CD4-positive, alpha-beta T cell treated with Interleukin-4 for 4 hours (primary cell): Measurements from ENCODE around the gene TMEM121B.

Experiments
- DNase-seq: peaks from one replicate; pipeline ENCODE4 v3.0.0-alpha.2; 2020

The TMEM121B gene

GRCh38 chr22:17109113-17109865, 11.9 kb downstream of the TMEM121B start:
- DNase-seq: no peak

DNA sequence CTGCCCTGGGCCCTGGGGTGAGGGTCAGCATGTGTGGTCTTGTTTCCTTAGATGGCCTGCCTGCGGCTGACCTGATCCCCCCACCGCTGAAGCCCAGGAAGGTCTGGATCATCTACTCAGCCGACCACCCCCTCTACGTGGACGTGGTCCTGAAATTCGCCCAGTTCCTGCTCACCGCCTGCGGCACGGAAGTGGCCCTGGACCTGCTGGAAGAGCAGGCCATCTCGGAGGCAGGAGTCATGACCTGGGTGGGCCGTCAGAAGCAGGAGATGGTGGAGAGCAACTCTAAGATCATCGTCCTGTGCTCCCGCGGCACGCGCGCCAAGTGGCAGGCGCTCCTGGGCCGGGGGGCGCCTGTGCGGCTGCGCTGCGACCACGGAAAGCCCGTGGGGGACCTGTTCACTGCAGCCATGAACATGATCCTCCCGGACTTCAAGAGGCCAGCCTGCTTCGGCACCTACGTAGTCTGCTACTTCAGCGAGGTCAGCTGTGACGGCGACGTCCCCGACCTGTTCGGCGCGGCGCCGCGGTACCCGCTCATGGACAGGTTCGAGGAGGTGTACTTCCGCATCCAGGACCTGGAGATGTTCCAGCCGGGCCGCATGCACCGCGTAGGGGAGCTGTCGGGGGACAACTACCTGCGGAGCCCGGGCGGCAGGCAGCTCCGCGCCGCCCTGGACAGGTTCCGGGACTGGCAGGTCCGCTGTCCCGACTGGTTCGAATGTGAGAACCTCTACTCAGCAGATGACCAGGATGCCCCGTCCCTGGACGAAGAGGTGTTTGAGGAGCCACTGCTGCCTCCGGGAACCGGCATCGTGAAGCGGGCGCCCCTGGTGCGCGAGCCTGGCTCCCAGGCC, 12.7 kb downstream of the TMEM121B start:
- DNase-seq: no peak

DNA sequence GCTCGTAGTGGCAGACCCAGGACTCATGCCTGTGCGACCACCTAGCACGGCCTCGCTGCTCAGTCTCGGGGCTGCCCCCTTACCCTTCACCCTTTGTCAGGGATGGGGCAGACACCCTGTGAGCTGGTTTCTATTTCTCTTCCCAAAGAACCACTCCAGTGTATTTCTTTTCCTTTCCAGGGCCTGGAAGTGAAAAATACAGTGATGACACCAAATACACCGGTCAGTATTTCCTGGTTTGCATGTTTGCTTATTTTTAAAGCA, 13.7 kb downstream of the TMEM121B start:
- no peak for DNase-seq

DNA sequence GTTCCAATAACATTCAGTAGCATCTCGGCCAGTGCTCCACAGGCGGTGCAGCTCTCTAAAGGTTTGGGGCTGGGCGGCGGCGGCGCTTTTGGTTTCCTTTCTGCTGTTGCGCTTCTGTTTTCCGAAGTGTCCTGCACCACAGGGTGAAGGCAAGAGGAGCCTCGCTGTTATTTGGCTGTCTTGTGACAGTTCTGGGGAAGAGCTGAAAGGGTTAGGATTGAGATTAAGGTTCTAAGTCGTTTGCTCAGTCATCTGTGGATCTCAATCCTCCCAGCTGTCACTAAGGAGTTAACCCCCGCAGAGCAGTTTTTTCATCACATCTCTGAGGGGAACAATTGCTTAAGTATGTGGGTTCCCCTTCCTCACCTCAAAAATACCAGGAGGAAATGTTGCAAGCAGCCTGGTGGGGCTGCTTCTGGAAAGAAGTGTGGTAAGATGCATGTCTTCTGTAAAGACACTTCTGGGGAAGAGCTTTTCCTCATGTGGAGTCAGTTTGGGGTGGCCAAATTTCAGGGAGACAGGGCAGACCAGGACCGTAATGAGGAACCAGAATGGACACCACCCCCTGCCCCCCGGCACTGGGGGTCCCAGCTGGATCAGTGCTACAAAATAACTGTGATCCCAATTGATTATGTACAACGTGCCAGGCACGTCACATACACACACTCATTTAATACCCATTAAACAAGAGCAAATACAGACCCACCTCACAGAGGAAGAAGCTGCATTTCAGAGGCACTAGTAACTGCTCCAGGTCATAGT, 14.2 kb downstream of the TMEM121B start:
- peak; percentile 20 for DNase-seq

DNA sequence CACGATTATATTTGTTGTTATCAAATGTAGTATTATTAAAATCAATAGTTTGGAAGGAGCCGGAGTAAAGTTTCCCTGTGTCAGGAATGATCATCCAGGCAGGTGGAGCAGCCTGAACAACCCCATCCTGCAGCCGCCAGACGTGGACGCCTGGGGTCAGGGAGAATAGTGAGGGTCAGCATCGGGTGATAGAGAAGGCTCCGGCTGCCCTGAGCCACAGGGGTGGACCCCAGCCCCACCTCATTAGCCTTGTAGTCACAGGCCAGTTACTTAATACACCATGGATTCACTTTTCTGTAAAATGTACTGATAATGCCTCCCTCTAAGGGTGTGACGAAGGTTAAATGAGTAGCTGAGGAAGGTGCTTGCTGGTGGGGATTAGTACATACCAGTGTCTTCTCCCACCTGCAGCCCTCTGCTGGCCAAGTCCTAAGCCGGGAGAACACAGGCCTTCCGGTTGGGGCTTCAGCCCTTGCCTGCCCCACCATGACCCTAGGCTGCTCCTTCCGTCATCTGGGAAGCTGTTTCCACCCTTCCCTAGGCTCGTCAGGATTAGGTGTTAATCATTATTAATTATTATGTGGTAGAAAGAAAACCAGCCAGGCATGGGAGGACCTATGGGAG, 14.9 kb downstream of the TMEM121B start:
- no peak for DNase-seq

GRCh38 chr22:17105143-17106129, 15.7 kb downstream of the TMEM121B start:
- no peak for DNase-seq

DNA sequence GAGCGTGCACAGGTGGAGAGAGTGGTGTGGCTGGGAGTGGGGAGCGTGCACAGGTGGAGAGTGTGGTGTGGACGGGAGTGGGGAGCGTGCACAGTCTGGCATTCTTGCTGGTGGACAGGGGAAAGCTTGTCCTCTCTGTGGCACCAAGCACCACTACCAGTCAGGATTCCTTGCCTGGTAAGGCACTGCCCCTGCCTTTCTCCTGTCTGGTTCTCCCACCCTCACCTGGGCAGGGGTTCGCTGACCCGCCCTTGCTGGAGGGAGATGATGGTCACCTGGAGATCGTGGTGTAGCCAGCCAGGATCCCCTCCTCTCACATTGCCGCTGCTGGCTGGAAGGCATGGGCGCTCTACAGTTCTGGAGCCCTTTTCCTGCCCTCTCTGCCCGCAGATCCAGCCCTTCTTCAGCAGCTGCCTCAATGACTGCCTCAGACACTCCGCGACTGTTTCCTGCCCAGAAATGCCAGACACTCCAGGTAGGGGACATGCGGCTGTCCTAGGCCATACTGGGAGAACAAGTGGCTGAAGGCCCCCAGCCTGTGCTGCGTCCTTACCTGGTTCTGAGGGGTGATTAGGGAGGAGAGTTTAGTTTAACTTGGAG, 16.7 kb downstream of the TMEM121B start:
- no peak for DNase-seq

GRCh38 chr22:17103351-17103750, 17.8 kb downstream of the TMEM121B start:
- DNase-seq: no peak

GRCh38 chr22:17102297-17102667, 18.9 kb downstream of the TMEM121B start:
- no peak for DNase-seq

DNA sequence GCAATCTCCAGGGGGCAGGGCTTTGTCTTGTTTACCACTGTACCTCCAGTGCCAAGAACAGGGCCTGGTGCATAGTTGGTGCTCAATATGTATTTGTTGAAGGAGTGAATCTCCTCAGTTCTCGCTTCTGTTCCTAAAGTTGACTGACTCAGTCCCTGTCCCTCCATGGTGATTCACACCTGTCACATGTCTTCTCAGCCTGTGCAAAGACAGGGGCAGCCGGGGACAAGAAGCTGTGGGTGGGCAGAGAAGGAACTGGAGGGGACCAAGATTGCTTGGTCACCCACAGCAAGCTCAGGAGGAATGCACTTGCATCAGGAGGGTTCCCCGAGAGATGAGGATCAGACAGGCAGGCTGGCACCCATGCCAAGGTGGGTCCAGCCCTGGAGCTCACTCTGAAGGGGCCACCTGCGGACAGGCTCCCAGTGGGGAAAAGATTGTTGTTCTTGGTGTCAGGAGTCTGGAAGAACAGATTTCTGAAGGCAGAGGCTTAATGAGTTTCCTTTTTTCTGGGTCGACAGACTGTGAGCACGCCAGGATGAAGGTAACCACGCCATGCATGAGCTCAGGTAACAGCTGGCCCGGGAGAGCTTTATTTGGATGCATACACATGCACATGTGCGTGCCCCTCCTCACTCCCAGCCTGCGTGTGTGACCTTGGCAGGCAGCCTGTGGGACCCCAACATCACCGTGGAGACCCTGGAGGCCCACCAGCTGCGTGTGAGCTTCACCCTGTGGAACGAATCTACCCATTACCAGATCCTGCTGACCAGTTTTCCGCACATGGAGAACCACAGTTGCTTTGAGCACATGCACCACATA, 19.5 kb downstream of the TMEM121B start:
- DNase-seq: no peak

GRCh38 chr22:17100621-17101020, 20.5 kb downstream of the TMEM121B start:
- no peak for DNase-seq

- peak; percentile 46 for DNase-seq
Measured at GRCh38 chr22:17098379-17098819, 22.8 kb downstream of the TMEM121B start.

DNA sequence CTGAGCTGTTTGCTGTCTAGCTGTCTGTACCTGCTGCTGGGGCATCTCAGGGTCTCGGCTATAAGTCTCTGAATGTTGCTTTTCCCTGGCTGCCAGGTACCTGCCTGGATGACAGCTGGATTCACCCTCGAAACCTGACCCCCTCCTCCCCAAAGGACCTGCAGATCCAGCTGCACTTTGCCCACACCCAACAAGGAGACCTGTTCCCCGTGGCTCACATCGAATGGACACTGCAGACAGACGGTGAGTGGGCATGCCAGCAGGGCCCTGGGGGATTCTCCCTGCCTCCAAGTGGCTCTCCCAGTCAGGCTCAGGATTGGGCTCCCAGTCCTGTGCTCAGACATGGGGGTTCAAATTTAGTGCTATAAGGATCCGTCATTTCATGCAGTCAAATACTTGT, 23.5 kb downstream of the TMEM121B start:
- DNase-seq: no peak

DNA sequence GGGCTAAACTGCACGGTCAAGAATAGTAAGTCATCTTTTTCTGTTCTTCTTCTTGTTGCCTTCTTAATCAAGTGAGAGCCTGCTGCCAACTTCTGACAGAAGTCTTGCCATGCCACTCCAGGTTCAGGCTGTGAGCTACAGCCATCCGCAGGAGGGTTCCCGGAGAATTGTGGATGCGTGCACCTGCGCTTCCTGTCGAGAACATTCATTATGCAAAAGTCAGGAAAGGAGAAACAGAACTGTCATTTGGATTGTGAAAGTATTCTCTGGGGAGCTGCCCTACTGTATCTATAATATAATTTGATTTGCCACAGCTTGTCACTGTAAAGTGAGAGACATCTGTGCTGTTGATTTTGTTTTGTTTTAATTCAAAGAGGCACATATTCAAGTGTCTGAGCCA, 24.1 kb downstream of the TMEM121B start:
- DNase-seq: no peak

- DNase-seq: no peak
Measured at GRCh38 chr22:17096071-17096470, 25.1 kb downstream of the TMEM121B start.

DNA sequence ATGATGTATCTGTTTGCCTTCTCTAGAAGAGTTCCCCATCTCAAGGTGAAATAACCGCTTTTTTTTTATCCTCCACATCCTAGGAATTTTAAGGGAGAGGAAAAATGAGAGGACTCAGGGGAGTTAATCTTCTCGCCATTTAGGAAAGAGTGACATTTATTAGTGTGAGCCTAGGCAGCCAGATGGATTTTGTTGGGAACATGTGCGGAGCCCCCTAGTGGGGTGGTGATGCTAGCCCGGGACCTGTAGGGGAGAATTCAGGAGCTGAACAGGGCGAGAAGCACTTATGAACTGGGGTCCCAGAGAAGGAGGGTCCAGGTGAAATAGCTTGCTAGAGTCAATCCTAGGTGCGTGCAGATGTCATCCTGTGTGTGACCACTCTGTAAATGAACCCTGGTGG, 25.6 kb downstream of the TMEM121B start:
- no peak for DNase-seq

DNA sequence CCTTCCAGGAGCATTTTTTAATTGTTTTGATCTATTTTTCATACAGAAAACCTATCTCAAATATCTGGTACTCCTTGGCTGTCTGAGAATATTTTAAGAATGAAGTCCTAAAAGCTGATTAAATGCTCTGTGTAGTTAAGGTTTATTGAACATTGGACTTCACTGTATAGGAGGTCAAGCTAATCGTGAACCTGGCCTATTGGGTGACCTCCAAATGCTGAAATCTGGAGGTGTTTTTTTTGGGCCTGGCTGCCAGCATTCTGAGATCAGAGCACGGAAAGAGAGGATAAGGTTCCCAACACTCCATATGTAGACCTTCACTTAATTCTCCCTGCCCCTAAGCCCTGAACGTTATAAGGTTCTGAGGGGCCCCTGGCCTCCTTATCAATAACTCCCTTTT, 28.1 kb downstream of the TMEM121B start:
- DNase-seq: no peak

GRCh38 chr22:17091851-17092250, 29.3 kb downstream of the TMEM121B start:
- DNase-seq: no peak

GRCh38 chr22:17090550-17090949, 30.6 kb downstream of the TMEM121B start:
- DNase-seq: no peak

DNA sequence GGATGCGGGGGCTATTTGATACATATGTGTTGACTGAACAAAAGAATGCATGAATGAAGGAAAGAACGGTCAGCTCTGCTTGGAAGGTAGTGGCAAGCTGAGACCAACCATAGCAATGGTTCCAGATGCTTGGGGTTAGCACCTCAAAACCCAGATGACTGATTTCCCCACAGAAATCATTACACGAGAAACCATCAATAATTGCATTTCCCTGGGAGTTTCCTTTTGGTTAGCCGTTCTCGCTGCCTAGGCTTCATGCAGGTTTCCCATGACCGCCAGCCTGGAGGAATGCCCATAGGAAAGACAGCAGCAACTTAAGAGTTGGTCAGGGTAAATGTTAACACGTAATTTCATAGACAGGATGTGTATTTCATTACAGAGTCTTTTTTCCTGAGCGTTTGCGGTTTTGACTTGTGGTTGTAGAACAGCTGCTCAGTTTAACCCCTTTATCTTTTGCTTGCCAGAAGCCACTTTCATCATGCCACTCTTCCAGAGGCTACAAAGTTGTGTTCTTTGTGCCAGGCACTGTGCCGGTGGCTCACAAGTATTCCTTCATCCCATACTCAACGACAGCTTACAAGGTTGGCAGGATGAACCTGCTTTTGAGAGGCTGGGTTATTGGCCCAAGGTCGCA, 33.5 kb downstream of the TMEM121B start:
- DNase-seq: peak; percentile 72
